Measurements from ENCODE around the gene DOCK7. TPM values are rescaled to one million over a fixed set of nuclear protein-coding genes. Genes with fewer than 3 reads are reported as not detected.
"Not testable (repeated sequence)": the region's sequence is repeated elsewhere in the genome, so short reads cannot be mapped to it uniquely, and the experiment has no call there.

Gene DOCK7
- total RNA-seq, 1 experiment from 2014 or later, result 43.6 TPM

DNA sequence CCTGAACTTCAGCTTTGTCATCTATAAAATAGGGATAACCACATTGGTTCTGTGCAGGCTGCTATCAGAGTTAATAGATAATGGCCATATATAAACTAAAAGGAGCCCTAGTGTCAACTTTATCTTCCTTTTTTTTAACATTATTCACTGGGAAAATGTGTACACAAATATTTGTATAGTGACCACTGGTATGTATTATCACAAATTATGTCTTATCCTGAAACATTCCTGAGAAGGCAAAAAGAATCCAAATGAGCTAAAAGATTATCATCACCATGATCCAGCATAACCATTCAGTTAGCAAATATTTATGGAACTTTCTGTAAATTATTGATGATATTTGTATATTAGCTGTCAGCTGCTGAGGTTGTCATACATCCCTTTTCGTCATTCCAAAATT lies 74.3 kb downstream of the DOCK7 start:
- Mint-ChIP-seq H3K36me3 (ENCODE audit: insufficient read depth, unreplicated experiment) (peaks cover 9% of the 10 kb centered on the region), H3K27me3 (ENCODE audit: insufficient read depth, unreplicated experiment) (no peaks in the 10 kb centered on the region), H3K4me3 (ENCODE audit: unreplicated experiment) (no peak overlapping the region), H3K4me1 (ENCODE audit: low read depth, unreplicated experiment) (peaks cover 8% of the 10 kb centered on the region), H3K9me3 (ENCODE audit: unreplicated experiment) (no peaks in the 10 kb centered on the region), H3K27ac (ENCODE audit: unreplicated experiment) (no peak overlapping the region)
- Histone ChIP-seq H3K27me3 (replicated peaks; ENCODE audit: control insufficient read depth, insufficient read depth, low read length) (no peaks in the 10 kb centered on the region), H3K9me3 (no peaks in the 10 kb centered on the region), H3K4me3 (ENCODE audit: low read depth, low read length) (no peak overlapping the region), H3K36me3 (ENCODE audit: control insufficient read depth, insufficient read depth, low read length) (no peaks in the 10 kb centered on the region), H3K4me1 (peaks cover 8% of the 10 kb centered on the region)
- ChIA-PET POLR2A (no interaction called here), CTCF (no interaction called here)
- DNase-seq, result no peak
- TF ChIP-seq, protein P1, sequence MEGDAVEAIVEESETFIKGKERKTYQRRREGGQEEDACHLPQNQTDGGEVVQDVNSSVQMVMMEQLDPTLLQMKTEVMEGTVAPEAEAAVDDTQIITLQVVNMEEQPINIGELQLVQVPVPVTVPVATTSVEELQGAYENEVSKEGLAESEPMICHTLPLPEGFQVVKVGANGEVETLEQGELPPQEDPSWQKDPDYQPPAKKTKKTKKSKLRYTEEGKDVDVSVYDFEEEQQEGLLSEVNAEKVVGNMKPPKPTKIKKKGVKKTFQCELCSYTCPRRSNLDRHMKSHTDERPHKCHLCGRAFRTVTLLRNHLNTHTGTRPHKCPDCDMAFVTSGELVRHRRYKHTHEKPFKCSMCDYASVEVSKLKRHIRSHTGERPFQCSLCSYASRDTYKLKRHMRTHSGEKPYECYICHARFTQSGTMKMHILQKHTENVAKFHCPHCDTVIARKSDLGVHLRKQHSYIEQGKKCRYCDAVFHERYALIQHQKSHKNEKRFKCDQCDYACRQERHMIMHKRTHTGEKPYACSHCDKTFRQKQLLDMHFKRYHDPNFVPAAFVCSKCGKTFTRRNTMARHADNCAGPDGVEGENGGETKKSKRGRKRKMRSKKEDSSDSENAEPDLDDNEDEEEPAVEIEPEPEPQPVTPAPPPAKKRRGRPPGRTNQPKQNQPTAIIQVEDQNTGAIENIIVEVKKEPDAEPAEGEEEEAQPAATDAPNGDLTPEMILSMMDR (IDR thresholded peaks at IDR 0.05; ENCODE audit: insufficient read depth in 1 of 2, low read depth in 1 of 2, low read length in 1 of 2, severe bottlenecking in 1 of 2, unreplicated experiment in 1 of 2), result no peak
- no TSS peak for BruUV-seq (replicated peaks)
- intact Hi-C loops (cut with micrococcal nuclease; ENCODE audit: unreplicated experiment), result no loop called here

DNA sequence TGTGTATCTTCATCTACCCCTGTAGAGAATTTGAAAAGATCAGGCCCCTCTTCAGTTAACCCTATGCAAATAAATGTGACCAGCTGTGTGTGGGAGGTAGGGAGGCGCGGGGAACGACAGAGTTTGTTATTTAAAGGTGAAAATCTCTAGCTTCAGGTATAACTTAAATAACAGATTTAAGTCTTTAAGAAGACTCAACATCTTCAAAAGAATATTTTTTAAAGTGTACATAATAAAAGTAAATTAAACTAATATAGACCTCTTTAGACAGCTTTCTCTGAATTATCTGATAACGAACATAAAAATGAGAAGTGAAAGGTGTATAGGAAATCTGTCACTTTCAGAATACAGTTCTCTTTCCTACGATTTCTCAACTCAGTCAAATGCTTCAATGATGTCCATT lies 74.9 kb downstream of the DOCK7 start:
- H3K27ac Mint-ChIP-seq (ENCODE audit: unreplicated experiment), result no peak overlapping the region
- BruUV-seq (replicated peaks), result no TSS peak
- Histone ChIP-seq H3K9me3 (no peaks in the 10 kb centered on the region), H3K27me3 (replicated peaks; ENCODE audit: control insufficient read depth, insufficient read depth, low read length) (no peaks in the 10 kb centered on the region), H3K36me3 (ENCODE audit: control insufficient read depth, insufficient read depth, low read length) (no peaks in the 10 kb centered on the region), H3K4me1 (peaks cover 8% of the 10 kb centered on the region), H3K4me3 (ENCODE audit: low read depth, low read length) (no peak overlapping the region)
- ChIA-PET CTCF (no interaction called here), POLR2A (no interaction called here)
- H3K36me3 Mint-ChIP-seq (ENCODE audit: insufficient read depth, unreplicated experiment), result peaks cover 9% of the 10 kb centered on the region
- TF ChIP-seq, protein P1 (IDR thresholded peaks at IDR 0.05; ENCODE audit: insufficient read depth in 1 of 2, low read depth in 1 of 2, low read length in 1 of 2, severe bottlenecking in 1 of 2, unreplicated experiment in 1 of 2), result no peak
- H3K4me3 Mint-ChIP-seq (ENCODE audit: unreplicated experiment), result no peak overlapping the region
- H3K27me3 Mint-ChIP-seq (ENCODE audit: insufficient read depth, unreplicated experiment), result no peaks in the 10 kb centered on the region
- no peaks in the 10 kb centered on the region for H3K9me3 Mint-ChIP-seq (ENCODE audit: unreplicated experiment)
- intact Hi-C loops (cut with micrococcal nuclease; ENCODE audit: unreplicated experiment), result no loop called here
- H3K4me1 Mint-ChIP-seq (ENCODE audit: low read depth, unreplicated experiment), result peaks cover 8% of the 10 kb centered on the region
- DNase-seq, result no peak

DNA sequence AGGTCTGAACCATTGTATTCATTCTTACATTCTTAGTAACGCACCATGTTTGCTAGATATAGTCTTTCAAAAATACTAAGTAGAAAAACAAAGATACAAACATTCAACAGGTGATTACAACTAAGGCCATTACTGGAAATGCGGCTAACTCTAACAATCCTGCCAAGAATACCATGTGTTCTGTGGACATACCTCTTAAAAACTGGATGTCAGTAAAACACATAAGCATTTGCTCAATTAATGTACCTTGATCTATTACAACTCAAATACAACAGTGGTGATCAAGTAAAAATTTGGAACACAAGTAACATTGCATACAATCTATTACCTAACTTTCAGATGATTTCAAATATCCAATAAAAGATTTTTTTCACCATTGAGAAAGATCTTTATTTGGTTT lies 75.4 kb downstream of the DOCK7 start:
- Mint-ChIP-seq H3K4me1 (ENCODE audit: low read depth, unreplicated experiment) (peaks cover 8% of the 10 kb centered on the region), H3K27ac (ENCODE audit: unreplicated experiment) (no peak overlapping the region), H3K4me3 (ENCODE audit: unreplicated experiment) (no peak overlapping the region), H3K36me3 (ENCODE audit: insufficient read depth, unreplicated experiment) (peaks cover 9% of the 10 kb centered on the region), H3K27me3 (ENCODE audit: insufficient read depth, unreplicated experiment) (no peaks in the 10 kb centered on the region), H3K9me3 (ENCODE audit: unreplicated experiment) (no peaks in the 10 kb centered on the region)
- DNase-seq, result no peak
- TF ChIP-seq, protein P1 (IDR thresholded peaks at IDR 0.05; ENCODE audit: insufficient read depth in 1 of 2, low read depth in 1 of 2, low read length in 1 of 2, severe bottlenecking in 1 of 2, unreplicated experiment in 1 of 2), result no peak
- H3K9me3 ChIP-seq, result no peaks in the 10 kb centered on the region
- intact Hi-C loops (cut with micrococcal nuclease; ENCODE audit: unreplicated experiment), result no loop called here
- H3K27me3 ChIP-seq (replicated peaks; ENCODE audit: control insufficient read depth, insufficient read depth, low read length), result no peaks in the 10 kb centered on the region
- ChIA-PET POLR2A (no interaction called here), CTCF (no interaction called here)
- H3K4me1 ChIP-seq, result peaks cover 8% of the 10 kb centered on the region
- H3K4me3 ChIP-seq (ENCODE audit: low read depth, low read length), result no peak overlapping the region
- BruUV-seq (replicated peaks), result no TSS peak
- H3K36me3 ChIP-seq (ENCODE audit: control insufficient read depth, insufficient read depth, low read length), result no peaks in the 10 kb centered on the region

DNA sequence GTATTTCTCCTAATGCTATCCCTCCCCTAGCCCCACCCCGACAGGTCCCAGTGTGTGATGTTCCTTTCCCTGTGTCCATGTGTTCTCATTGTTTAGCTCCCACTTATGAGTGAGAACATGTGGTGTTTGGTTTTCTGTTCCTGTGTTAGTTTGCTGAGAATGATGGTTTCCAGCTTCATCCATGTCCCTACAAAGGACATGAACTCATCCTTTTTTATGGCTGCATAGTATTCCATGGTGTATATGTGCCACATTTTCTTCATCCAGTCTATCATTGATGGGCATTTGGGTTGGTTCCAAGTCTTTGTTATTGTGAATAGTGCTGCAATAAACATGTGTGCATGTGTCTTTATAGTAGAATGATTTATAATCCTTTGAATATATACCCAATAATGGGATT lies 77.6 kb downstream of the DOCK7 start:
- DNase-seq; H3K27me3 Mint-ChIP-seq (ENCODE audit: insufficient read depth, unreplicated experiment); CTCF ChIA-PET; H3K9me3 Mint-ChIP-seq (ENCODE audit: unreplicated experiment); H3K36me3 ChIP-seq (ENCODE audit: control insufficient read depth, insufficient read depth, low read length); intact Hi-C loops (cut with micrococcal nuclease; ENCODE audit: unreplicated experiment); BruUV-seq (replicated peaks); H3K4me3 Mint-ChIP-seq (ENCODE audit: unreplicated experiment); H3K27ac Mint-ChIP-seq (ENCODE audit: unreplicated experiment); POLR2A ChIA-PET; H3K36me3 Mint-ChIP-seq (ENCODE audit: insufficient read depth, unreplicated experiment); H3K4me3 ChIP-seq (ENCODE audit: low read depth, low read length); H3K27me3 ChIP-seq (replicated peaks; ENCODE audit: control insufficient read depth, insufficient read depth, low read length); H3K9me3 ChIP-seq: not testable (repeated sequence)
- H3K4me1 ChIP-seq, result peaks cover 15% of the 10 kb centered on the region
- peaks cover 24% of the 10 kb centered on the region for H3K4me1 Mint-ChIP-seq (ENCODE audit: low read depth, unreplicated experiment)
